Testis (tissue), 2 donors: Measurements from ENCODE around the gene PUM2.

Experiments used
- POLR2A ChIP-seq: fragments of 450-650 bp; IDR thresholded peaks from one replicate; pipeline ENCODE4 v1.6.1; 2017; ENCODE audit warnings: antibody characterized with exemption, mild to moderate bottlenecking, moderate library complexity
- TF ChIP-seq, protein P1 (sequence below), 3 experiments: fragments of 450-650 bp in 2 of 3; fragments of 200-600 bp in 1 of 3; sonication (generic) in 1 of 3; IDR thresholded peaks; one replicate each; pipeline ENCODE4 v1.5.1; 2016 to 2019; ENCODE audit warnings: antibody characterized with exemption in 3 of 3, mild to moderate bottlenecking in 2 of 3, moderate library complexity in 1 of 3

DNA sequence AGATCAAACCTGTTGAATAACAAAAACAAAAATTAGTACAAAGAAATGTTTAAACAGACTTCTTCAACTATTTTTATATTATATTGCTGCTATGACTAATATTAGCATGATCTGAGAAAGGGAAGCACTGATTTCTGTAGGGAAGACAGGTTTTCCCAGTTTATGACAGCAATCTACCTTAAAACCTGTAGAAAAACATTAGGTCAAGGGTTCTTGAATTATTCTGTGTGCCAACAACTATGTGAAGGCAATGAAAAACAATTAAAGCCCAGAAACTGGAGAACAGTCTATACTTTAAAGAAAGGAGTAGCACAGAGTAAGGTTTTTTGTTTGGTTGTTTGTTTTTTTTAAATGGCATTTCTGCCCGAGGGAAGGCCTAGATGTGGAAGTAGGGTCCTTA lies 23.3 kb downstream of the PUM2 start:
- TF ChIP-seq, protein P1, sequence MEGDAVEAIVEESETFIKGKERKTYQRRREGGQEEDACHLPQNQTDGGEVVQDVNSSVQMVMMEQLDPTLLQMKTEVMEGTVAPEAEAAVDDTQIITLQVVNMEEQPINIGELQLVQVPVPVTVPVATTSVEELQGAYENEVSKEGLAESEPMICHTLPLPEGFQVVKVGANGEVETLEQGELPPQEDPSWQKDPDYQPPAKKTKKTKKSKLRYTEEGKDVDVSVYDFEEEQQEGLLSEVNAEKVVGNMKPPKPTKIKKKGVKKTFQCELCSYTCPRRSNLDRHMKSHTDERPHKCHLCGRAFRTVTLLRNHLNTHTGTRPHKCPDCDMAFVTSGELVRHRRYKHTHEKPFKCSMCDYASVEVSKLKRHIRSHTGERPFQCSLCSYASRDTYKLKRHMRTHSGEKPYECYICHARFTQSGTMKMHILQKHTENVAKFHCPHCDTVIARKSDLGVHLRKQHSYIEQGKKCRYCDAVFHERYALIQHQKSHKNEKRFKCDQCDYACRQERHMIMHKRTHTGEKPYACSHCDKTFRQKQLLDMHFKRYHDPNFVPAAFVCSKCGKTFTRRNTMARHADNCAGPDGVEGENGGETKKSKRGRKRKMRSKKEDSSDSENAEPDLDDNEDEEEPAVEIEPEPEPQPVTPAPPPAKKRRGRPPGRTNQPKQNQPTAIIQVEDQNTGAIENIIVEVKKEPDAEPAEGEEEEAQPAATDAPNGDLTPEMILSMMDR (IDR thresholded peaks at IDR 0.05): no peak
- TF ChIP-seq POLR2A: no peak
